ENCODE measurements around the gene FSCN2. TPM values are rescaled to one million over a fixed set of nuclear protein-coding genes. Genes with fewer than 3 reads are reported as not detected.

FSCN2 gene
- total RNA-seq, 4 donors from 2014 or later: 1.1 to 2.3 (median 1.8) TPM; not detected in 1

- intact Hi-C loops (cut with DNase I): no loop called here
- Histone ChIP-seq H3K27ac (no peak overlapping the region), H3K27me3 (peaks cover 0 to 32% (median 0%) of the 10 kb centered on the region in 4 donors), H3K4me3 (no peak overlapping the region), H3K4me1 (no peaks in the 10 kb centered on the region), H3K36me3 (no peaks in the 10 kb centered on the region), H3K9me3 (no peaks in the 10 kb centered on the region)
- DNase-seq: no peak
- TF ChIP-seq CTCF (IDR thresholded peaks at IDR 0.05): no peak
- no peak for TF ChIP-seq POLR2A (IDR thresholded peaks at IDR 0.05)
- WGBS, 2 donors: 37 to 41% methylated on average over 7 to 8 of the region's 8 CpGs
These were observed 33.4 kb upstream of the FSCN2 start for GRCh38 chr17:81494626-81495377.

- no peak overlapping the region for H3K27ac ChIP-seq
- no peaks in the 10 kb centered on the region for H3K36me3 ChIP-seq
- H3K27me3 ChIP-seq: peaks cover 0 to 18% (median 0%) of the 10 kb centered on the region in 4 donors
- no peak overlapping the region for H3K4me3 ChIP-seq
- DNase-seq: no peak
- H3K9me3 ChIP-seq: no peaks in the 10 kb centered on the region
- 72% methylated on average over 16 of the region's 64 CpGs; no CpG with 5 or more reads in 1 of the 2 donors for WGBS, 2 donors
- no peaks in the 10 kb centered on the region for H3K4me1 ChIP-seq
- intact Hi-C loops (cut with DNase I): no loop called here
- TF ChIP-seq POLR2A (IDR thresholded peaks at IDR 0.05) (no peak), CTCF (IDR thresholded peaks at IDR 0.05) (no peak)
These were observed 29.1 kb upstream of the FSCN2 start for GRCh38 chr17:81498953-81499600.

GRCh38 chr17:81499601-81499970 is 28.6 kb upstream of the FSCN2 start:
- DNase-seq: no peak
- intact Hi-C loops (cut with DNase I): no loop called here
- no peaks in the 10 kb centered on the region for H3K36me3 ChIP-seq
- TF ChIP-seq CTCF (IDR thresholded peaks at IDR 0.05): no peak
- no peak for TF ChIP-seq POLR2A (IDR thresholded peaks at IDR 0.05)
- no peaks in the 10 kb centered on the region for H3K4me1 ChIP-seq
- 40% methylated on average over 3 of the region's 12 CpGs; no CpG with 5 or more reads in 1 of the 2 donors for WGBS, 2 donors
- H3K27ac ChIP-seq: no peak overlapping the region
- peaks cover 0 to 17% (median 0%) of the 10 kb centered on the region in 4 donors for H3K27me3 ChIP-seq
- H3K4me3 ChIP-seq: no peak overlapping the region
- H3K9me3 ChIP-seq: no peaks in the 10 kb centered on the region

- Histone ChIP-seq H3K4me3 (no peak overlapping the region), H3K27me3 (peaks cover 0 to 13% (median 0%) of the 10 kb centered on the region in 4 donors), H3K4me1 (no peaks in the 10 kb centered on the region), H3K36me3 (no peaks in the 10 kb centered on the region), H3K27ac (no peak overlapping the region), H3K9me3 (no peaks in the 10 kb centered on the region)
- TF ChIP-seq CTCF (IDR thresholded peaks at IDR 0.05): no peak
- no peak for TF ChIP-seq POLR2A (IDR thresholded peaks at IDR 0.05)
- no peak for DNase-seq
- WGBS, 2 donors: 51 to 86% methylated on average over 1 to 6 of the region's 7 CpGs
- intact Hi-C loops (cut with DNase I): no loop called here
These were observed 28.1 kb upstream of the FSCN2 start for GRCh38 chr17:81500047-81500446.

GRCh38 chr17:81502471-81503017 is 25.6 kb upstream of the FSCN2 start:
- DNase-seq: no peak
- TF ChIP-seq POLR2A (IDR thresholded peaks at IDR 0.05) (no peak), CTCF (IDR thresholded peaks at IDR 0.05) (no peak)
- Histone ChIP-seq H3K4me1 (no peaks in the 10 kb centered on the region), H3K36me3 (no peaks in the 10 kb centered on the region), H3K4me3 (no peak overlapping the region), H3K27me3 (peaks cover 0 to 11% (median 0%) of the 10 kb centered on the region in 4 donors), H3K27ac (no peak overlapping the region), H3K9me3 (no peaks in the 10 kb centered on the region)
- 56 to 79% methylated on average over 6 to 11 of the region's 12 CpGs for WGBS, 2 donors
- intact Hi-C loops (cut with DNase I): no loop called here

Measured in esophagus squamous epithelium (tissue), 5 donors.